Measurements from ENCODE around the gene TSPAN12. TPM values are rescaled to one million over a fixed set of nuclear protein-coding genes. Genes with fewer than 3 reads are reported as not detected.
"Not testable (repeated sequence)": the region's sequence is repeated elsewhere in the genome, so short reads cannot be mapped to it uniquely, and the experiment has no call there.

The TSPAN12 gene
- total RNA-seq, 4 donors from 2014 or later, result 6.5 to 17.7 (median 10.1) TPM

- intact Hi-C loops (cut with DNase I), result no loop called here
Measured at GRCh38 chr7:120780938-120781337, 77.0 kb downstream of the TSPAN12 start.

GRCh38 chr7:120780451-120780850, 77.5 kb downstream of the TSPAN12 start:
- H3K27ac ChIP-seq (replicated peaks in 1 of 4); intact Hi-C loops (cut with DNase I); H3K4me1 ChIP-seq; H3K4me3 ChIP-seq; DNase-seq (ENCODE audit: extremely low spot score); H3K27me3 ChIP-seq; H3K36me3 ChIP-seq; H3K9me3 ChIP-seq: not testable (repeated sequence)
- 90% methylated on average over 6 of the region's 7 CpGs for WGBS

More at GRCh38 chr7:120780938-120781337, 77.0 kb downstream of the TSPAN12 start:
- Histone ChIP-seq H3K27ac (replicated peaks in 1 of 4) (no peak overlapping the region), H3K4me1 (no peaks in the 10 kb centered on the region), H3K27me3 (no peaks in the 10 kb centered on the region), H3K36me3 (no peaks in the 10 kb centered on the region), H3K9me3 (no peaks in the 10 kb centered on the region), H3K4me3 (no peak overlapping the region)
- no peak for DNase-seq (ENCODE audit: extremely low spot score)
- WGBS, result 88% methylated on average over 6 of the region's 6 CpGs
- TF ChIP-seq POLR2AphosphoS5 (IDR thresholded peaks at IDR 0.05), result no peak
- TF ChIP-seq POLR2A (IDR thresholded peaks at IDR 0.05; ENCODE audit: low read depth), result no peak
- no peak for TF ChIP-seq EP300 (IDR thresholded peaks at IDR 0.05)
- no peak for TF ChIP-seq CTCF (IDR thresholded peaks at IDR 0.05)

GRCh38 chr7:120779078-120779477, 78.9 kb downstream of the TSPAN12 start:
- intact Hi-C loops (cut with DNase I); H3K9me3 ChIP-seq; H3K27ac ChIP-seq (replicated peaks in 1 of 4); H3K36me3 ChIP-seq; H3K27me3 ChIP-seq; DNase-seq (ENCODE audit: extremely low spot score); H3K4me3 ChIP-seq; H3K4me1 ChIP-seq: not testable (repeated sequence)
- 84% methylated on average over 8 of the region's 8 CpGs for WGBS

- Histone ChIP-seq H3K27ac (replicated peaks in 1 of 4) (no peak overlapping the region), H3K4me1 (no peaks in the 10 kb centered on the region), H3K36me3 (no peaks in the 10 kb centered on the region), H3K9me3 (no peaks in the 10 kb centered on the region), H3K4me3 (no peak overlapping the region), H3K27me3 (no peaks in the 10 kb centered on the region)
- intact Hi-C loops (cut with DNase I), result no loop called here
- TF ChIP-seq POLR2A (IDR thresholded peaks at IDR 0.05; ENCODE audit: low read depth) (no peak), EP300 (IDR thresholded peaks at IDR 0.05) (no peak), CTCF (IDR thresholded peaks at IDR 0.05) (no peak), POLR2AphosphoS5 (IDR thresholded peaks at IDR 0.05) (no peak)
- DNase-seq (ENCODE audit: extremely low spot score), result no peak
Measured at GRCh38 chr7:120775755-120776154, 82.2 kb downstream of the TSPAN12 start.

- intact Hi-C loops (cut with DNase I), result no loop called here
- 71% methylated on average over 3 of the region's 3 CpGs for WGBS
- no peaks in the 10 kb centered on the region for H3K9me3 ChIP-seq
- no peak overlapping the region for H3K27ac ChIP-seq (replicated peaks in 1 of 4)
- H3K4me3 ChIP-seq, result no peak overlapping the region
- H3K4me1 ChIP-seq, result no peaks in the 10 kb centered on the region
- H3K27me3 ChIP-seq, result no peaks in the 10 kb centered on the region
- DNase-seq (ENCODE audit: extremely low spot score), result no peak
- TF ChIP-seq POLR2AphosphoS5 (IDR thresholded peaks at IDR 0.05) (no peak), EP300 (IDR thresholded peaks at IDR 0.05) (no peak), POLR2A (IDR thresholded peaks at IDR 0.05; ENCODE audit: low read depth) (no peak), CTCF (IDR thresholded peaks at IDR 0.05) (no peak)
- H3K36me3 ChIP-seq, result no peaks in the 10 kb centered on the region
Measured at GRCh38 chr7:120774481-120774880, 83.5 kb downstream of the TSPAN12 start.

GRCh38 chr7:120770206-120770605, 87.7 kb downstream of the TSPAN12 start:
- H3K27ac ChIP-seq (replicated peaks in 1 of 4), result no peak overlapping the region
- H3K4me1 ChIP-seq, result no peaks in the 10 kb centered on the region
- H3K4me3 ChIP-seq, result no peak overlapping the region
- no peaks in the 10 kb centered on the region for H3K36me3 ChIP-seq
- intact Hi-C loops (cut with DNase I), result no loop called here
- H3K9me3 ChIP-seq, result no peaks in the 10 kb centered on the region
- no peak for TF ChIP-seq CTCF (IDR thresholded peaks at IDR 0.05)
- TF ChIP-seq POLR2A (IDR thresholded peaks at IDR 0.05; ENCODE audit: low read depth), result no peak
- no peak for TF ChIP-seq POLR2AphosphoS5 (IDR thresholded peaks at IDR 0.05)
- TF ChIP-seq EP300 (IDR thresholded peaks at IDR 0.05), result no peak
- WGBS, result 77% methylated on average over 3 of the region's 3 CpGs
- DNase-seq (ENCODE audit: extremely low spot score), result no peak
- H3K27me3 ChIP-seq, result no peaks in the 10 kb centered on the region
